ENCODE data around the gene SLC25A48. TPM values are rescaled to one million over a fixed set of nuclear protein-coding genes. Genes with fewer than 3 reads are reported as not detected.

Gene SLC25A48
- polyA plus RNA-seq, 1 donor, result 0.43 TPM

DNA sequence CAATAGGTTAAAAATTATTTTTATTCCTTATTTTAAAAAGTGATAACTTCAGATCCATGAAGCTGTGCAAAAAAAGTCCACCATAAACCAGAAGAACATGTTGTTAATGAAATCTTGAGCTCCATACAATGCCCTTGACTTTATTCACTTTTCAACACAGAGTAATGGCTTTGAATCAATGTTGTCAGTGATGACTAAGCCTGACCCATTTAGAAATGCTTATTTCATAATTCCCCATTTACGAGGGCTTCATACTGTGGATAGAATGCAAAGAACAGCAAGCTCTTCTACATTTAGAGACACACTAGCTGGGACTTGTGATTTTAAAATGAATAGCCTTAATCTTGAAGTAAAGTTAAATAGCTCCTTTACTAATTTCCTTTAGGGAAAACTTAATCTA lies 86.9 kb downstream of the SLC25A48 start:
- no peak for DNase-seq

- no peak for DNase-seq
Measured at GRCh38 chr5:135930029-135930948, 95.8 kb downstream of the SLC25A48 start.

DNA sequence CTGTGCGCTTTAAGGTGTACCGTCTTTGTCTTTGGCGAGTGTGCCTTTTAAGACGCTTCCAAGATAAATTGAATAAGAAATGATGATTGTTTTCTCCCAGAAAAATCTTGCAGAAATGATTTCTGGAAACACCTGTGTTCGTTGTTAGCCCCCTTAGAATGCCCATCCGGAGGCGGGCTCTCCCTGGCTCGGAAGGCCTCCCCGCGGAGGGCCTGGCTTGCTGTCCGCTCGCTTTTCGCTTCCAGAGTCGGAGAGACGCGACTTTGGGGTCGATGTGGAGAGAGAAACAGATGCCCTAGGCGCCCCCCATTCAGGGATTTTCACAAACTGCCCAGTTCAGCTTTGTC lies 96.5 kb downstream of the SLC25A48 start:
- no peak for DNase-seq

- DNase-seq, result no peak
Measured at GRCh38 chr5:135934939-135935338, 100.5 kb downstream of the SLC25A48 start.

- DNase-seq, result no peak
Measured at GRCh38 chr5:135937245-135937911, 102.9 kb downstream of the SLC25A48 start.

Other genes with a start within 250 kb of the SLC25A48 start
- gene IL9, start 61.2 kb downstream of the SLC25A48 start, polyA plus RNA-seq (ENCODE audit: insufficient read length), result not detected
- not detected for gene LECT2, start 120.3 kb downstream of the SLC25A48 start, polyA plus RNA-seq (ENCODE audit: insufficient read length)
- 148 TPM for gene TGFBI, start 194.3 kb downstream of the SLC25A48 start, polyA plus RNA-seq (ENCODE audit: insufficient read length)